ENCODE measurements around the gene SCAMP2. TPM values are rescaled to one million over a fixed set of nuclear protein-coding genes. Genes with fewer than 3 reads are reported as not detected.

SCAMP2 gene
- total and polyA plus RNA-seq, 2 experiments from 2014 or later: 34.7 to 51.3 TPM

- Mint-ChIP-seq H3K4me1 (peaks cover 23% of the 10 kb centered on the region), H3K36me3 (ENCODE audit: low read depth) (peaks cover 19% of the 10 kb centered on the region; the same call in 2 of the 3 replicates), H3K27ac (no peak overlapping the region; the same call in 1 of the 2 replicates), H3K4me3 (no peak overlapping the region), H3K27me3 (ENCODE audit: insufficient read depth, low read depth, poor library complexity) (peaks cover 14% of the 10 kb centered on the region), H3K9me3 (no peaks in the 10 kb centered on the region)
- H3K27ac ChIP-seq (ENCODE audit: low read depth): no peak overlapping the region
- no peaks in the 10 kb centered on the region for H3K4me1 ChIP-seq (ENCODE audit: insufficient read depth)
- no peaks in the 10 kb centered on the region for H3F3A ChIP-seq (replicated peaks; ENCODE audit: low read depth)
- H3K27me3 ChIP-seq (ENCODE audit: insufficient read depth): no peaks in the 10 kb centered on the region
- H3K36me3 ChIP-seq (ENCODE audit: insufficient read depth): no peaks in the 10 kb centered on the region
- H3K4me2 ChIP-seq: no peak overlapping the region
- DNase-seq (ENCODE audit: low spot score): no peak
- TF ChIP-seq CREB1 (CRISPR knock-in tag; IDR thresholded peaks at IDR 0.05; ENCODE audit: low read depth): no peak
- no peak for TF ChIP-seq ZNF462 (CRISPR knock-in tag; IDR thresholded peaks at IDR 0.05)
- no peak for TF ChIP-seq CTCF (conservative IDR thresholded peaks at IDR 0.05; ENCODE audit: low read depth in 2 of 2)
- no peak for TF ChIP-seq ZNF331 (CRISPR knock-in tag; IDR thresholded peaks at IDR 0.05; ENCODE audit: low read depth)
- no peak for TF ChIP-seq EZH2phosphoT487 (IDR thresholded peaks at IDR 0.05; ENCODE audit: unreplicated experiment)
- no peak for TF ChIP-seq ETS1 (IDR thresholded peaks at IDR 0.05)
- TF ChIP-seq JUNB (IDR thresholded peaks at IDR 0.05; ENCODE audit: unreplicated experiment): no peak
- no peak for TF ChIP-seq STAT1 (IDR thresholded peaks at IDR 0.05; ENCODE audit: unreplicated experiment)
- TF ChIP-seq ZNF114 (CRISPR knock-in tag; IDR thresholded peaks at IDR 0.05): no peak
- TF ChIP-seq, protein P1, sequence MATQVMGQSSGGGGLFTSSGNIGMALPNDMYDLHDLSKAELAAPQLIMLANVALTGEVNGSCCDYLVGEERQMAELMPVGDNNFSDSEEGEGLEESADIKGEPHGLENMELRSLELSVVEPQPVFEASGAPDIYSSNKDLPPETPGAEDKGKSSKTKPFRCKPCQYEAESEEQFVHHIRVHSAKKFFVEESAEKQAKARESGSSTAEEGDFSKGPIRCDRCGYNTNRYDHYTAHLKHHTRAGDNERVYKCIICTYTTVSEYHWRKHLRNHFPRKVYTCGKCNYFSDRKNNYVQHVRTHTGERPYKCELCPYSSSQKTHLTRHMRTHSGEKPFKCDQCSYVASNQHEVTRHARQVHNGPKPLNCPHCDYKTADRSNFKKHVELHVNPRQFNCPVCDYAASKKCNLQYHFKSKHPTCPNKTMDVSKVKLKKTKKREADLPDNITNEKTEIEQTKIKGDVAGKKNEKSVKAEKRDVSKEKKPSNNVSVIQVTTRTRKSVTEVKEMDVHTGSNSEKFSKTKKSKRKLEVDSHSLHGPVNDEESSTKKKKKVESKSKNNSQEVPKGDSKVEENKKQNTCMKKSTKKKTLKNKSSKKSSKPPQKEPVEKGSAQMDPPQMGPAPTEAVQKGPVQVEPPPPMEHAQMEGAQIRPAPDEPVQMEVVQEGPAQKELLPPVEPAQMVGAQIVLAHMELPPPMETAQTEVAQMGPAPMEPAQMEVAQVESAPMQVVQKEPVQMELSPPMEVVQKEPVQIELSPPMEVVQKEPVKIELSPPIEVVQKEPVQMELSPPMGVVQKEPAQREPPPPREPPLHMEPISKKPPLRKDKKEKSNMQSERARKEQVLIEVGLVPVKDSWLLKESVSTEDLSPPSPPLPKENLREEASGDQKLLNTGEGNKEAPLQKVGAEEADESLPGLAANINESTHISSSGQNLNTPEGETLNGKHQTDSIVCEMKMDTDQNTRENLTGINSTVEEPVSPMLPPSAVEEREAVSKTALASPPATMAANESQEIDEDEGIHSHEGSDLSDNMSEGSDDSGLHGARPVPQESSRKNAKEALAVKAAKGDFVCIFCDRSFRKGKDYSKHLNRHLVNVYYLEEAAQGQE (IDR thresholded peaks at IDR 0.05; ENCODE audit: unreplicated experiment): no peak
- no peak for TF ChIP-seq NANOG (IDR thresholded peaks at IDR 0.05; ENCODE audit: borderline replicate concordance)
- no peak for TF ChIP-seq EZH2 (IDR thresholded peaks at IDR 0.05; ENCODE audit: low read depth, unreplicated experiment)
- no peak for TF ChIP-seq POLR2AphosphoS5 (IDR thresholded peaks at IDR 0.05; ENCODE audit: low read depth)
- H2AFZ ChIP-seq: no peak overlapping the region
- no peak overlapping the region for H3K4me3 ChIP-seq
- H4K20me1 ChIP-seq (replicated peaks; ENCODE audit: insufficient read depth): peaks cover 38% of the 10 kb centered on the region
- peaks cover 58% of the 10 kb centered on the region for H3K79me2 ChIP-seq (replicated peaks; ENCODE audit: insufficient read depth)
- ATAC-seq: no peak
- H3K9me2 ChIP-seq (ENCODE audit: insufficient read depth): no peaks in the 10 kb centered on the region
These were observed 5.1 kb downstream of the SCAMP2 start for GRCh38 chr15:74868059-74868458.

Measured in GM23338 (cell line).